ENCODE data around the gene CFAP299. TPM values are rescaled to one million over a fixed set of nuclear protein-coding genes. Genes with fewer than 3 reads are reported as not detected.

Gene CFAP299
- total and polyA plus RNA-seq, 10 donors, result 0.11 TPM; not detected in 9

DNA sequence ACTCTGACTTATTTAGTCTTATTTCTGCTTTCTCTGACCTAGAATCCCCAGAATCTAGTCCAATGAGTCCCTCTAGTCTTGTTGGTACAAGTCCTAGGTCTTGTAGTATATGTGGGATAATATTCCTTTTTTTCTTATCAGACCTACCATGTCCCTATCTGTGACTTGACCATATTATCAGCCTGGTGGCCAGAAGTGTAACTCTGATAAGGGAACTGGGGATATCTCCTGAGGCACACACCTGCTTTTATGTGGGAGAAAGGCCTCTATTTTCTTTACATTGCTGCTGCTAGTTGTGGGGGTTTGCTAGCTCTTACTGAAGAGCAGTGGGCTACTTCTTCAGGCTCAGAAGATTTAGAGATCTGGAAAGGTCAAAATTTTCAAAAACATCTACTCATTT lies 38.6 kb downstream of the CFAP299 start:
- Histone ChIP-seq H3K27me3 (replicated peaks in 1 of 7) (no peaks in the 10 kb centered on the region), H3K4me3 (no peak overlapping the region), H3K4me1 (no peaks in the 10 kb centered on the region), H3K9me3 (peaks cover 0 to 21% (median 13%) of the 10 kb centered on the region in 8 donors), H3K27ac (no peak overlapping the region), H3K36me3 (no peaks in the 10 kb centered on the region)
- TF ChIP-seq POLR2A (IDR thresholded peaks at IDR 0.05) (no peak), POLR2AphosphoS5 (IDR thresholded peaks at IDR 0.05) (no peak)
- TF ChIP-seq, protein P1, sequence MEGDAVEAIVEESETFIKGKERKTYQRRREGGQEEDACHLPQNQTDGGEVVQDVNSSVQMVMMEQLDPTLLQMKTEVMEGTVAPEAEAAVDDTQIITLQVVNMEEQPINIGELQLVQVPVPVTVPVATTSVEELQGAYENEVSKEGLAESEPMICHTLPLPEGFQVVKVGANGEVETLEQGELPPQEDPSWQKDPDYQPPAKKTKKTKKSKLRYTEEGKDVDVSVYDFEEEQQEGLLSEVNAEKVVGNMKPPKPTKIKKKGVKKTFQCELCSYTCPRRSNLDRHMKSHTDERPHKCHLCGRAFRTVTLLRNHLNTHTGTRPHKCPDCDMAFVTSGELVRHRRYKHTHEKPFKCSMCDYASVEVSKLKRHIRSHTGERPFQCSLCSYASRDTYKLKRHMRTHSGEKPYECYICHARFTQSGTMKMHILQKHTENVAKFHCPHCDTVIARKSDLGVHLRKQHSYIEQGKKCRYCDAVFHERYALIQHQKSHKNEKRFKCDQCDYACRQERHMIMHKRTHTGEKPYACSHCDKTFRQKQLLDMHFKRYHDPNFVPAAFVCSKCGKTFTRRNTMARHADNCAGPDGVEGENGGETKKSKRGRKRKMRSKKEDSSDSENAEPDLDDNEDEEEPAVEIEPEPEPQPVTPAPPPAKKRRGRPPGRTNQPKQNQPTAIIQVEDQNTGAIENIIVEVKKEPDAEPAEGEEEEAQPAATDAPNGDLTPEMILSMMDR (IDR thresholded peaks at IDR 0.05 in 8 of 11, conservative IDR thresholded peaks at IDR 0.05 in 3 of 11), result no peak
- intact Hi-C loops (cut with DNase I; ENCODE audit: low total_unique reads), result no loop called here
- no peak for DNase-seq

DNA sequence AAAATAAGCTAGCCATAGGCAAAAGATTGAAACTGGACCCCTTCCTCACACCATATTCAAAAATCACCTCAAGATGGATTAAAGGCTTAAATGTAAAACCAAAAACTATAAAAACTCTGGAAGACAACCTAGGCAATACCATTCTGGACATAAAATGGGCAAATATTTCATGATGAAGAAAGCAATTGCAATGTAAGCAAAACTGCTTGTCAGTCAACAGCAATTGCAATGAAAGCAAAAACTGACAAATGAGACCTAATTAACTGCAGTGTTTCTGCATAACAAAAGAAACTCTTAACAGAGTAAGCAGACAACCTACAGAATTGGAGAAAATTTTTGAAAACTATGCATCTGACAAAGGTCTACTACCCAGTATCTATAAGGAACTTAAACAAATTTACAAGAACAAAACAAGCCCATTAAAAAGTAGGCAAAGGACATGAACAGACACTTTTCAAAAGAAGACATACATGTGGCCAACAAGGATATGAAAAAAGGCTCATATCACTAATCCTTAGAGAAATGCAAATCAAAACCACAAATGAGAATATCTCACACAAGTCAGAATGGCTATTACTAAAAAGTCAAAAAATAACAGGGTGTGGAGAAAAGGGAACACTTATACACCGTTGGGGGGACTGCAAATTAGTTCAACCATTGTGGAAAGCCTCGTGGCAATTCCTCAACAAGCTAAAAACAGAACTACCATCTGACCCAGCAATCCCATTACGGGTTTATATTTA lies 46.7 kb downstream of the CFAP299 start:
- intact Hi-C loops (cut with DNase I; ENCODE audit: low total_unique reads), result no loop called here

DNA sequence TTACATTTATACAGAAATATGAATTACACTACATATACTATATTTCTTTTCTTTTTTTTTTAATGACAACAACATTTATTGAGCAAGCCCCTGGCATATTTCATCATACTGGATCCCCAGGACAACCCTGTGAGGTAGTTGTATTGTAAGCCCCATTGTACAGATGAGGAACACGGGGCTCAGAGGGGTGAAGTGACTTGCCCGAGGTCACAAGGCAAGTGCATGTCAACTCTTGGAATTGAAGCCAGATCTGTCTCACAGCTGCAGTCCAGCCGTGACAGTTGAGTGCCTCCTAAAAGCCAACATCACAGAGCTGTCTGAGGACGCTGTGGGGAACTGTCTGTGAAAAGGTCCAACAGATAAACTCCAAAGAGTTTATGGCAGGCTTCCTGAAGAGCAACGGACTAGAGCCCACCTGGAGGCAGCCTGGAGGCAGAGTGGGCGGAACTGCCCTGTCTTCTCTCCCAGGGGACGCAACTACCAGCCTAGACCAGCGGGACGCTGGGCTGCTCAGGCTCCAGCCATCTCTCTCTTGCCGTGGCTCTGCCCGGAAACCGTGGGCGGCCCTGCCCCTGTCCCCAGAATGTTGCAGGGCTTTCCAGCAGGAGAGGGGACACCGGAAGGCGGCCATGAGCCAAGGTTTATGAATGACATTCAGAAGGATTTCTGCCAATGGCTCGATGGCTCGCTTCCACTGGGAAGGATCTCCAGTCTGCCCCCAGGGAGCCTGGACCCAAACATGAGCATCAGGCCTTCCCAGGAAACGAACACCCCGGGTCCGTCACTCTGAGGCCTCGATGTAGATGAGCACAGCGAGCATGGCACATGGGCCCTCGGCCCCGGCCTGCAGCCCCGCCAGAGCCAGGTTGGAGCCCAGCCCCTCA lies 50.1 kb downstream of the CFAP299 start:
- Histone ChIP-seq H3K4me1 (no peaks in the 10 kb centered on the region), H3K36me3 (no peaks in the 10 kb centered on the region), H3K9me3 (peaks cover 0 to 15% (median 0%) of the 10 kb centered on the region in 8 donors), H3K4me3 (no peak overlapping the region), H3K27ac (no peak overlapping the region), H3K27me3 (replicated peaks in 1 of 7) (no peaks in the 10 kb centered on the region)
- 79 to 95% (median 93%) methylated on average over 8 to 25 of the region's 25 CpGs for WGBS, 5 donors
- no peak for DNase-seq
- TF ChIP-seq, protein P1 (IDR thresholded peaks at IDR 0.05 in 8 of 11, conservative IDR thresholded peaks at IDR 0.05 in 3 of 11), result no peak
- TF ChIP-seq POLR2AphosphoS5 (IDR thresholded peaks at IDR 0.05) (no peak), POLR2A (IDR thresholded peaks at IDR 0.05) (no peak)
- intact Hi-C loops (cut with DNase I; ENCODE audit: low total_unique reads), result no loop called here

More for the DNA sequence above, 46.7 kb downstream of the CFAP299 start:
- no peak overlapping the region for H3K4me3 ChIP-seq
- DNase-seq, result no peak
- WGBS, 5 donors, result 51 to 75% (median 62%) methylated on average over 3 of the region's 3 CpGs
- TF ChIP-seq POLR2AphosphoS5 (IDR thresholded peaks at IDR 0.05), result no peak
- TF ChIP-seq, protein P1 (IDR thresholded peaks at IDR 0.05 in 8 of 11, conservative IDR thresholded peaks at IDR 0.05 in 3 of 11), result no peak
- no peak for TF ChIP-seq POLR2A (IDR thresholded peaks at IDR 0.05)
- no peaks in the 10 kb centered on the region for H3K27me3 ChIP-seq (replicated peaks in 1 of 7)
- H3K9me3 ChIP-seq, result peaks cover 0 to 15% (median 0%) of the 10 kb centered on the region in 8 donors
- H3K4me1 ChIP-seq, result no peaks in the 10 kb centered on the region
- H3K27ac ChIP-seq, result no peak overlapping the region
- H3K36me3 ChIP-seq, result no peaks in the 10 kb centered on the region
